NCI-H2107 treated with DMSO at 0.1 percent for 48 hours (cell line): ENCODE results near the gene PGGHG.
"Not testable (repeated sequence)": the region's sequence is repeated elsewhere in the genome, so short reads cannot be mapped to it uniquely, and the experiment has no call there.

Experiments used
- DNase-seq: peaks from one replicate; lab custom pipeline; 2025; ENCODE audit not compliant: unreplicated experiment; lab: John Stamatoyannopoulos, UW

Gene PGGHG

DNA sequence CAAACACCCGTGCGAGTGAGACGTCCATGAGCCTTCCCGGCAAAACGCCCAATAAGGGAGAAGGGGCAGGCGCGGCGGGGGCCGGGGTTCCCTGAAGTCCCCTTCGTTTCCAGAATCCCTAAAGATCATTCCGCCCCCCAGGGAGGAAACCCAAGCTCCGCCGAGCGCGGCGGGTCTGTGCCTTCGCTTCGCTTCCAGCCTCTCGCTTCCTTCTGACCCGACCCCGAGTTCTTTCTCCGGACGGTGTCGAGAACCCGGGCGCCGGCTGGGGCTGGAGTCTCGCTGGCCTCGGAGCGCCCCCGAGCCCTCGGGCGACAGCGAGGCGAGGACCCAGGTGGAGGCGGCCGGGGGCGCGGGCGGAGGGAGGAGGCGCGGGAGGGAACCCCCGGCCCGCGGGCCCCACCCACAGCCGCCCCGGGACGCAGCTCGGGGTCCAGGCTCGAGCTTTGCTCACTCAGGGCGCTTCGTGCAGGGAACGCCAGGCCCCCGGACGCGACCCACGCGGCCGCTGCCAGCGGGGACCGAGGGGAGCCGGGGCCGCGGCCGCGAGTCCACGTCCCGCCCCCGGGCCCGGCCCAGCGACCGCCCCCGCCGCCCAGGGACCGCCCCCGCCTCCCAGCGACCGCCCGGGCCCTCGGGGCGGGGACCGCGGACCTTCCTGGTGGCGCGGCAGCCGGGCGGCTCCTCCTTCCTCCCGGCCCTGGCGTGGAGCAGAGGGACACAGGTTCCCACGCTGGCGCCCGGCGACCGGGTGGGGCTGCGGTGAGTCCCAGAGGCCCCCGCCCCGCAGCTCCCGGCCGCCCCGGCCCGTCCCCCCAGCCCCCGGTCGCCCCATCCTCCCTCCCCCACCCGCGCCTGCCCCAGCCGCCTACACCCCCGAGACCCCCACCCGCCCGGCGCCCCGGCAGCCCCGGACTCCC lies at the start of gene PGGHG:
TSS of gene PGGHG (plus strand) at position 649 of the 920 bp plus-strand sequence. CDS start 691 bp downstream, outside the sequence.
- DNase-seq: no peak

DNA sequence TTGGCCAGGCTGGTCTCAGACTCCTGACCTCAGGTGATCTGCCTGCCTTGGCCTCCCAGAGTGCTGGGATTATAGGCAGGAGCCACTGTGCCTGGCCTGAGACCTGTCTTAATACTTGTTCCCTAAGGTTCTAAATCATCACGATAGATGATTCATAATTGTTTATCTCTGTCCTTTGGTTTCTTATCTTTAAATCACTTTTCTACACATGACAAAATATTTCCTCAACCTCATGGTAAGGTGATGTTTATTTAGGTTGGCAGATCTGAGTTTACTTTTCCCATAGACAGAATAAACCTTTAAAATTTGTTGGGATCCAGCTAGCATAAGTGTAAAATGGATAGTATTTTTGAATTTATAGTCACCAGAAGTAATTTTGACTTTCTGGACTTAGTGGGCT lies 48.6 kb upstream of the PGGHG start:
- DNase-seq: no peak

DNA sequence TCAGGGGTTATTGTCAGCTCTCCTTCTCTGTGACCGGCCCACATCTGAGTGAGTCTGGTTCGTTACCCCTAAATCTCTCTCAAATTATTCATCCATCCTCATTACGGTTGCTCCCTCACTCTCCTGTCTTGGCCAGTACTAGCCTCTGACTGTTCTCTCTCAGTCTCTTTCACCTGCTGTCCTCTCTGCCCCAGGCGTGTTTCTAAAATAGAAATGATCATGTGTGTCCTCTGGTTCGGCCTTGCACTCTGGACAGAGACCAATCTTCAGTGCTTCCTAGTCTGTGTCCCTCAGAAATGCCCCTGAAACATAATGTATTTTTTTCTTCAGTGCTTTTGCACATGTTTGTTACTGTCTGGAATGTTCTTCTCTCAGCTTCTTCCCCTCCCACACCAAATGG lies 47.3 kb upstream of the PGGHG start:
- DNase-seq: no peak

DNA sequence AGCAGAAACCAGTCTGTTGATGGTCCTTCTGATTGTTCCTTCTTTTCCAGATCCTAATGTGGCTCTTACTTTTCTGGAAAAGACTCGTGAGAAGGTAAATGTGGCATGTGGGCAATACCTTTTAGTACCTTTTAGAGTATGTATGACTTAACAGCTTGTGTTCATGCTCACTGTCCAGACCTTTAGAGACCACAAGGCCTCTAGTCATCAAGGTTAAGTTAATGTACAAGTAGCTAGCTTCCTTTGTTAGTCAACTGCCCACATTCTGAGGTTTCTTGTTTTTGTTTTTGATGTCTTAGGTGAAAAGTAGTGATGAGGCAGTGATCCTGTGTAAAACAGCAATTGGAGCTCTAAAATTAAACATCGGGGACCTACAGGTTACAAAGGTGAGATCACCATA lies 44.5 kb upstream of the PGGHG start:
- DNase-seq: no peak

DNA sequence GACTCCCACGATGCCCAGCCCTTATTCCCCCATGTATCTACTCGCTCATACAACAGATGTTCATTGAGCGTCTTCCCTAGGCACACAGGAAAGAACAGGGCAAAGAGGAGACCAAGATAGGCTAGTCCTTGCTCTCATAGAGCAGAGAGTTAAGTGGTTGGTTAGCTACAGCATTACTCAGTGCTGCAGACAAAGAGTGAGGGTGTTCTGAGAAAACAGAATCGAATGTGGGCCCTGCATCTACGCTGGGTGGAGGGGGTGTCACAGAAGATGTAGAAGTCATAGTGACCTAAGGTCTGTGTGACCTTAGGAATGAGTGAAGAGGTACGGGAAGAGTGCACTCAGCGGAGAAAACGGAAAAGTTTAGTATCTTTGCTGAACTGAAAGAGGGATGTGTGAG lies 39.9 kb upstream of the PGGHG start:
- DNase-seq: no peak

DNA sequence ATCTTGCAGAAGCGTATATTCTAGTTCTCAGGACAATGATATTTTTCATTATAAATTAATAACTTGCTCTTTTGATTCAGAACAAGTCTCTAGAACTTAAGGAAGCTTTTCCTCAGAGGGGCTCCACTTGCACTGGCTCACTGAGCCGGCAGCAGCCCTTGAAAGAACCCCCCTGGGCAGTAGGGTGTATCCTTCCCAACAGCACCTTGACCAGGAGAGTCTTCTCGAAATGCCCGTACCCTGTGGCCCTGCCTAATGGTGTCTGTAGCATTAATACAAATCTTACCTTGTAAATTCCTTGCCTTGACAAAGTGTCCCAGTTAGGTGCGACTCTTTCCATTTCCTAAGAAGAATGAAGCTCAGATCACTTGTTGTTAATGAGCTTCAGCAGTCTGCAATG lies 38.7 kb upstream of the PGGHG start:
- DNase-seq: no peak

DNA sequence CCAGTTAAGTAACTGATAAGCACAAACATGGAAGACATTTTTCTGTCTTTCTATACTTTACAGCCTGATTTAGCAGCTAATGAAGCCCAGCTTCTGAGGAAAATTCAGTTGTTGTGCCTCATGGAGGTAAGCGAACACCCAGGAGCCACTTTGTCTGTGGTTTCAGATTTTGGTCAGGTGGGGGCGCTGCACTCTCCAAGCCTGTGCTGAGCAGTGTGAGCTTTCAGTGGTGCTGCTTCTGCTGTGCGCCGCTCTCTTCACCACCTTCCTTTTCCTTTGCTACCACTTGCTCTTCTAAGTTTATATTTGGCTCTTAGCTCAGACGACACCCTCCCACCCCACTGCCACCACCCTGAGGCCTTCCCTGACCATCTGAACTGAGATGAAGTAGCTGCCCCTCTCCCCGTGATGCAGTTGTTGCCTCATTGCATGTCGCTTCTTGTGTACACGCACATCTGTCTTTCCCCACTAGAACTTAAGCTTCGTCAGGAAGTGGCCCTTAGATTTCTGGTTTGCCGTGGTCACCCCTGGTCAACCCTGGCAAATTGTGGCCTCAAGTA lies 38.1 kb upstream of the PGGHG start:
- no peak for DNase-seq

DNA sequence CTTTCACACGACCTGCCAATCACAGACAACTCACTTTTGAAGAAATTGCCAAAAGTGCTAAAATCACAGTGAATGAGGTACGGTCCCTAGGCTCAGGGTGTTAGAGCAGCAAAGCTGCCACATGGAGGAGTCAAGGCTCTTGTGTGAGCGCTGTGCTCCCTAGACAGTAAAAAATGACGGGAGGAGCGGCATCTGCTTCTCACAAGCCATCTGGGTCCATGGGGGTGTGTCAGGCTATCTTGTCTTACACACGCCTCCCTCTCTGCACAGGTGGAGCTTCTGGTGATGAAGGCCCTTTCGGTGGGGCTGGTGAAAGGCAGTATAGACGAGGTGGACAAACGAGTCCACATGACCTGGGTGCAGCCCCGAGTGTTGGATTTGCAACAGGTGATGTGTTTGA lies 37.4 kb upstream of the PGGHG start:
- DNase-seq: no peak

DNA sequence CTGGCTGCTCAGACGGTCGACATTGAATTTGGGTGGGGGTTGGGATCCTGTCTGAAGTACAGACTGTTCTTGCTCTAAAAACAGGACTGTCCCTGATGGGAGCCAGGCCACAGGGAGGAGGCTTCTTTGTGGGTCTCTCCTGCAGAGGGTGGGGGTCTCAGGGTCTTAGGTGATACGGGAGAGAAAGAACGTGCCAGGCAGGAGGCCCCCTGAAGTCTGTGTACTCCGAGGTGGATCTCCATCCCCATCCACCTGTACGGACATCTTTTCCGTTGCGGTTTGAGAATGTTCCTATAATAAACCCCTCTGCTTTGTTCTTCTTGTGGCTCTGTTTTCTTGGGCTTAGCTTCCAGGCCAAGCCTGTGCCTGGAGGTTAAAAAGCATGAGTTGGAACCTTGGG lies 36.3 kb upstream of the PGGHG start:
- DNase-seq: no peak

DNA sequence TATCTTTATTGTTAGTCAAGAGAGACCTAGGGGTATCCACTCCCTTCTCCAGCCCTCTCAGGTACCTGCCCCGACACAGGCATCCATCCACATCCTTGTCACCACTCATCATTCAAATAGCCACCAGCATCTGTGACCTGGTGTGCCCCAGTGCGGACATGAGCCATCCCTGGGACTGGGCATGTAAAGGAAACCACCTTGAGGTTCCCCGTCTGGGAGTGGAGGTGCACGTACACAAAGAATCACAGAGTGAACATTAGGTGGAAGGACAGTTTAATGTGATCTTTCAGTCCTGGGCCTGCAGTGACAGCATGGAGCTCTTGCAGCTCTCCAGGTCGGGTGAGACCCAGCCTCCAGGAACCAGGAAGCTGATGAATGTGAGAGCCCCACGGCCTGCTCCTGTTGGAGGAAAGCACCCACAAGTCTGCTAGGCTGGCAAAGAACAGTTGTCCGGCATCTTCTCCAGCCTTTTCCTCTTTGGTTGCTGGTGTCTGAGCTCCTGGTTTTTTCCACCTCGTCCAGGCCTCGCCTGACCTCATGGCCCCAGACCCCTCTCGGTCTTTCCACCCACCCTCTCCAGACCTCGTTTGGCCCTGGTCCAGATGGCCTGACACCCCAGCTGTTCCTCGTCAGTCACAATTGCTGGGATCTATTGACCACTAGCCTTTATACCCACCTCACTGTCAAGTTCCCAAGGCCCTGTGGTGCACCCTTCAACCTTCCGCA lies 35.6 kb upstream of the PGGHG start:
- no peak for DNase-seq

DNA sequence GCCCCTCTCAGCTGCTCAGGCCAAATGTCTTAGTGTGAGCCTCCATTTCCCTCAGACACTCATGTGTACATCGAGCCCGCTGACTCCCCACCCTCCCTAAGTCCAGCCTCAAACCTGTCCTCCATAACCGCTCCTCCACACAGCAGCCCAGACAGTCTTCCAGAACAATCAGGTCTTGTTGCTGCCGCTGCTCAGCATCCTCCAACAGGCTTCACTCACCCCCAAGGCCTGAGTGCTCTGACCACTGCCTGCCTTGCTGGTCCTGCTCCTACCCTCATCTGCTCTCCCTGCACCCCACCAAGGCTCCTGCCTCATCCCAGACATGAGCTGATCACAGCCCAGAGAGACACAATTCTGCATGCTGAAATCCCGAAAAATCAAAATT lies 35.0 kb upstream of the PGGHG start:
- no peak for DNase-seq

DNA sequence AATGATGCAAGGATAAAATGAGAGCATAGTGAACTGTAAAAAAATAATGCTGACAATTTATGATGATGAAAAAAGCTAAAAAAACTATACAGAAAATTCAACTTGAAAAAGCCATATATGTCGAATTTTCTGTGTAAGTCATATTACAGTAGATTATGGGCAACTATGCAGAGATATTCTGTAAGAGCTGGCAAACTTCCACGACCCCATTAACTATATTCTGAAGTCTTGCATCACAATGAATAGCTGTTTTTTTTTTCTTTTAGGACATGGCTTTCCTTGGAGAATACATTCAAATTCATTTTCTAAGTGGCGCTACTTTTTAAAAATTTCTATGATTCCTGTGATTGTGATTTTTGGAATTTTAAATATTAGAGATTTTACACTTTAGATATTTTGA lies 33.8 kb upstream of the PGGHG start:
- DNase-seq: no peak

DNA sequence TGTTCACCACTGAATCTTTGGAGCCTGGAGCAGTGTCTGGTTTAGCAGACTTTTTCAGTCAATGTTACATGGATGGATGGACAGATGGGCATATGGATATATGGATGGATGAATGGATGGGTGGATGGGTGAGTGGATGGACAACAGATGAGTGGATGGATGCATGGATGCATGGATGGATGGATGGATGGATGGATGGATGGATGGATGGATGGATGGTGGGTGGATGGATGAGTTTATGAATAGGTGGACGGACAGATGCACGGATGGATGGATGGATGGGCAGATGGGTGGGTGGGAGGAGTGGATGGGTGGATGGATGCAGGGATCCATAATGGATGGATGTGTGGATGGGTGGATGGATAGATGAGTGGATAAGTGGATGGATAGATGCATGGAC lies 33.1 kb upstream of the PGGHG start:
- no peak for DNase-seq

DNA sequence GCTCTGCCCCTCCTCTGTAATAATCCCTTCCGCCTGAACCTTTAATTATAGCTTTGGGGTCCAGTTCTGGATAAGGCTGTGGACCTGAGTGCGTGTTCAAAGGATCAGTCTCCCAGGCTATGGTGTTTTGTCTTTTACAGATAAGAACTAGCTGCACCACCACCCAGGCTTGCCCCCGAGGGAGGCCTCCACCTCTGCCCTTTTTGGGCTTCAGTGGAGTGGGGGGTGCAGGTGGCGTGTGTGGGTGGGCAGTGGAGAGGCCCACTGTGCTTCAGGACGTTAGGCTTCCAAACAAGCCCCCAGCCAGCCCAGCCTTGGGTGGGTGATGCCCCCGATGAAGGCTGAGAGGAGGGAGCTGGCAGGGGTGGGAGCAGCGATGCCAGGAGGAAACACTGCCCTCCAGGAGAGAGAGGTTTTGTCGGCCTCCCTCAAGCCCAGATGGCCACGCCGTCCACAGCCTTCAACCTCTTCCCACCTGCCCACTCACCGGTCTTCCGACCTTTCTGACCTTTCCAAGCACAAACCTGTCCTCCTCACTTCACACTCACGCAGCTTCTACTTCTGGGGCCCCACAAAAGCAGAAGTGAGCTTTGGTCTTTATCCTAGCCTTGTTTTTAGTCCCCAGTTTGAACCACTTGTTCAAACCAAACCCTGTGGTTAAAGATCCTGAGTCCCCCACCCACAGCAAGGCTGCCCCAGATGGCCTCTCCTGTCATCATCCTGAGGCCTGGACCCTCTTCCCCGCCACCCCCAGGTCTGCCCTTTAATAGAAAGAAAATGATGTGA lies 31.8 kb upstream of the PGGHG start:
- DNase-seq: no peak

DNA sequence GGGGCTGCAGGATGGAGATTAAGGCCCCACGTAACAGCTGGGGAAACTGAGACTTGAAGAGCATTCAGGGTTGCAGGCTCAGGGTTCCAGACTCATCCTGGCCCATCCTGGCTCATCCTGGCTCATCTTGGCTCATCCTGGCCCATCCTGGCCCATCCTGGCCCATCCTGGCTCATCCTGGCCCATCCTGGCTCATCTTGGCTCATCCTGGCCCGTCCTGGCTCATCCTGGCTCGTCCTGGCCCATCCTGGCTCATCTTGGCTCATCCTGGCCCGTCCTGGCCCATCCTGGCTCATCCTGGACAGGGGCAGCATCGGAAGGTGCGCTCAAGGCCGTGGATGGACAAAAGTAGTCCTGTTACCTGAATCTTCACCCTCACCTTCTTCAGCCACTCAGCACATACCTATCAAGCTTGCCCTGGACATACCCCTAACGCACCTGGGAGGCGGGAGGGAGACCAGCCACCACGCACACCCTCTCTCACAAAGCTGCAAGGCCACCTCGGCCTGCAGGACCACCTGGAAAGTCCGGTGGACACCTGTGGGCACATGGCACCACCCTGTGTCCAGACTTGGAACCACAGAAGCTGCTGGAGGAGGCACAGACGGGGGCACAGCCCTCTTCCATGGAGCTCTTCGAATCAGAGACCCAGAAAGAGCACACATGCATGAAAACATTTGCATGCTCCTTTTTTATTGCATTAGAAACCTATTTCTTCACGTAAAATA lies 31.0 kb upstream of the PGGHG start:
- no peak for DNase-seq

DNA sequence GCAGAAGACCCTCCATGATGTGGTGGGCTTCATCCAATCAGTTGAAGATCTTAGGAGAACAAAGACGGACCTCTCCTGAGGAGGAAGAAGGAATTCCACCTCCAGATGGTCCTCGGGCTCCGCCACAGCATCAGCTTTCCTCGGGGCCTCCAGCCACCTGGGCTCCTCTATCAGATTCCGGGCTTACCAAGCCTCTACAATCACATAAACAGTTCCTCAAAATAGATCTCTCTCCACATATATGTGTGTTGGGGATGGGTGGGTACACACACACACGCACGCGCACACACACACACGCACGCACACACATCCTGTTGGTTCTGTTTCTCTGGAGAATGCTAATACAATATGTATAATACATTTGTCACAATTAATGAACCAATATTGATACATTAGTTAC lies 29.5 kb upstream of the PGGHG start:
- DNase-seq: no peak

DNA sequence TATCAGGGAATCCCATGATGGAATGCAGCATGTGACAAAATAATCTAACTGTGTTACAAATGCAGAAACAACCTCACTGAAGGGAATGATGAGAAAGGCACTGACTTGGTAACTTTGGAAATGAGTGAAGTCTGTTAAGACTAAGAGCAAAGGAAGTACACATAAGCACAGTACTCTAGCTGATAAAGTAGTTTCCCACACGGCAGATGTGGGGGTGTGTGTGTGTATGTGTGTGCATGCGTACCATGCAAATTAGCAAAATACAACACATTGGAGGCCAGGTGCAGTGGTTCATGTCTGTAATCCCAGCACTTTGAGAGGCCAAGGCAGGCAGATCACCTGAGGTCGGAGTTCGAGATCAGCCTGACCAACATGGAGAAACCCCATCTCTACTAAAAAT lies 27.3 kb upstream of the PGGHG start:
- DNase-seq: no peak

DNA sequence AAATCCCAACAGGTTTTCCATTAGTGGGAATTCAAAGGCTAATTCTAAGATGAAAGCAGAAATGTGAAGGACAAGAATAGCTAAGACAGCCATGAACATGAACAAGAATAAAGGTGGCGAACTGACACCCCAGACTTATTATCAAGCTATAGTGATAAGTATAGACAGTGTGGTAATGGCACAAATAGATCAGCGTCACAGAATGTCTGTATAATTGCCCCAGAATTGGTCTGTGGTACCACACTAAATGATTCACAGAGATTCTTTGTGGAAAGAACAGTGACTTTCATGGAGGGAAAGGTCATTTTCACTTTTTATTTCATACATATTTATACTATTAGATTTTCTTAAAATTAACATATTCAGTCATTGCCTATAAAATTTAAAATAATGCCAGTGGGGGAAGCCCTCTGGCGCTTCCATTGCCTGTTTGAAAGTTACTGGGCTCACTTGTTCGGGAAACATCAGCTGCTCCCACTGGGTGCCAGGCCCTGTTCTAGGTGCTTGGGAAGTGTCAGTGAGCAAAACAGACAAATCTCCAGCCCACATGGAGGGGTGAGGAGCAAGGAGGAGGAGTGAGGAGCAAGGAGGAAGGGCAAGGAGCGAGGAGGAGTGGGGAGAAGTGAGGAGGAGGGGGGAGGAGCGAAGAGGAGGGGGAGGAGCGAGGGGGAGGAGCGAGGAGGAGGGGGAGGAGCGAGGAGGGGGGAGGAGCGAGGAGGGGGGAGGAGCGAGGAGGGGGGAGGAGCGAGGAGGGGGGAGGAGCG lies 22.1 kb upstream of the PGGHG start:
- DNase-seq: no peak

DNA sequence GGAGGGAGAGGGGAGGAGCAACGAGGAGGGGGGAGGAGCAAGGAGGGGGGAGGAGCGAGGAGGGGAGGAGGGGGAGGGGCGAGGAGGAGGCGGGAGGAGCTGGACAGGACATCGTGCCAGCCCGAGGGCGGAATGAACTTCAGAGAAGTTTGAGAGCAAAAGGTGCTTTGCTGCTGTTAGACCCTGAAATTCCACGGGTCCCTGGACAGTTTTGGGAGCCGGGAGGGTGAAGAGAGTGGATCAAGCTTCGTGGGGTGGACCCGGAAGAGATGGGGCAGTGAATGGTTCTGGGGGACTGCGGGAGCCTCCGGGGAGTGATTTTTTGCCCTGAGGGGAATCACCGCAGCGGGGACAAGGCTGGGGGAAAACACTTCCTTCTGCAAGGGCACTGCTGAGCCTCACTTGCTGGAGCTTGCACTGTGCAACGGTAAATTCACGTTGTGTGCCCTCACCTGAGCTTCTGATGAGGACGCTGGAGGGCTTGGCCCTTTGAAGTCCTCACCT lies 21.4 kb upstream of the PGGHG start:
- DNase-seq: no peak

DNA sequence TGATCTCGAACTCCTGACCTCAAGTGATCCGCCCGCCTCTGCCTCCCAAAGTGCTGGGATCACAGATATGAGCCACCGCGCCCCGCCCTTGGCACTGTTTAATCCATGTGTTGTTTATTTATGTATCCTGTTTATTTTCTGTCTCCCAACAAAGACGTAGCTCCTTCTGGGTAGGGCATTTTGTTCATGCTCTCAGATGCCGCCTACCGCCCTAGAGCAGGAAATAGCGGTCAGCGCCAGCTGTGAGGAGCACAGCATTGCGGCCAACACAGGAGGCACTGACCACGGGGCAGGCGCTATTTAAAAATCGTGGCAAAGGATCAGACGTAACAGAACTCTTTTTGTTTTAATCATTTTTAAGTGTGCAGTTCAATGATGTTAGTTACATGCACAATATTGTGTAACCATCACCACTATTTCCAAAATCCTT lies 20.2 kb upstream of the PGGHG start:
- DNase-seq: not testable (repeated sequence)
